Measurements from ENCODE around the gene PTPRR.
"Not testable (repeated sequence)": the region's sequence is repeated elsewhere in the genome, so short reads cannot be mapped to it uniquely, and the experiment has no call there.

PTPRR gene

GRCh38 chr12:70838127-70838526, 82.4 kb downstream of the PTPRR start:
- DNase-seq, result no peak

GRCh38 chr12:70837026-70837425, 83.5 kb downstream of the PTPRR start:
- no peak for DNase-seq

GRCh38 chr12:70835948-70836347, 84.6 kb downstream of the PTPRR start:
- no peak for DNase-seq

- no peak for DNase-seq
Measured at GRCh38 chr12:70831543-70831942, 89.0 kb downstream of the PTPRR start.

- DNase-seq, result no peak
Measured at GRCh38 chr12:70830221-70831061, 90.1 kb downstream of the PTPRR start.

GRCh38 chr12:70829070-70829469, 91.5 kb downstream of the PTPRR start:
- no peak for DNase-seq

- DNase-seq, result no peak
Measured at GRCh38 chr12:70828351-70828750, 92.2 kb downstream of the PTPRR start.

GRCh38 chr12:70826156-70826555, 94.4 kb downstream of the PTPRR start:
- DNase-seq, result no peak

- no peak for DNase-seq
Measured at GRCh38 chr12:70824511-70824910, 96.0 kb downstream of the PTPRR start.

GRCh38 chr12:70823182-70823976, 97.2 kb downstream of the PTPRR start:
- DNase-seq, result no peak

GRCh38 chr12:70822412-70822811, 98.1 kb downstream of the PTPRR start:
- no peak for DNase-seq

- no peak for DNase-seq
Measured at GRCh38 chr12:70815971-70816391, 104.6 kb downstream of the PTPRR start.

- DNase-seq, result no peak
Measured at GRCh38 chr12:70815056-70815455, 105.5 kb downstream of the PTPRR start.

- no peak for DNase-seq
Measured at GRCh38 chr12:70813559-70813958, 107.0 kb downstream of the PTPRR start.

GRCh38 chr12:70812136-70812535, 108.4 kb downstream of the PTPRR start:
- DNase-seq, result no peak

GRCh38 chr12:70809887-70810286, 110.7 kb downstream of the PTPRR start:
- no peak for DNase-seq

GRCh38 chr12:70807993-70808392, 112.5 kb downstream of the PTPRR start:
- not testable (repeated sequence) for DNase-seq

- DNase-seq, result no peak
Measured at GRCh38 chr12:70806827-70807226, 113.7 kb downstream of the PTPRR start.

GRCh38 chr12:70806043-70806442, 114.5 kb downstream of the PTPRR start:
- no peak for DNase-seq

GRCh38 chr12:70798016-70798783, 122.3 kb downstream of the PTPRR start:
- DNase-seq, result no peak

GRCh38 chr12:70796989-70797388, 123.5 kb downstream of the PTPRR start:
- no peak for DNase-seq

GRCh38 chr12:70795608-70796007, 124.9 kb downstream of the PTPRR start:
- DNase-seq, result no peak

- no peak for DNase-seq
Measured at GRCh38 chr12:70794131-70794530, 126.4 kb downstream of the PTPRR start.
